ENCODE results near the gene FNDC3B. TPM values are rescaled to one million over a fixed set of nuclear protein-coding genes. Genes with fewer than 3 reads are reported as not detected.

Gene FNDC3B
- total and polyA plus RNA-seq, 10 donors, result 3.1 to 149 (median 103) TPM

- H3K4me3 ChIP-seq, result peak overlapping the region in 1 of 8 donors; percentile 24
- H3K36me3 ChIP-seq, result peaks cover 0 to 4% (median 0%) of the 10 kb centered on the region in 6 donors
- no peak for TF ChIP-seq POLR2AphosphoS5 (IDR thresholded peaks at IDR 0.05)
- TF ChIP-seq POLR2A (IDR thresholded peaks at IDR 0.05), result no peak
- TF ChIP-seq CTCF (IDR thresholded peaks at IDR 0.05 in 8 of 11, conservative IDR thresholded peaks at IDR 0.05 in 3 of 11), result no peak
- H3K4me1 ChIP-seq, result peaks cover 0 to 81% (median 34%) of the 10 kb centered on the region in 6 donors
- H3K9me3 ChIP-seq, result no peaks in the 10 kb centered on the region
- H3K27ac ChIP-seq, result peak overlapping the region in 7 of 8 donors; percentile 15 to 78 (median 65)
- intact Hi-C loops (cut with DNase I; ENCODE audit: low total_unique reads), result no loop called here
- DNase-seq, result no peak
- no peaks in the 10 kb centered on the region for H3K27me3 ChIP-seq (replicated peaks in 1 of 7)
- 47 to 100% (median 81%) methylated on average over 2 of the region's 2 CpGs for WGBS, 5 donors
These were observed 34.7 kb downstream of the FNDC3B start for GRCh38 chr3:172074032-172074431.

GRCh38 chr3:172074586-172074985 lies 35.2 kb downstream of the FNDC3B start:
- no peaks in the 10 kb centered on the region for H3K27me3 ChIP-seq (replicated peaks in 1 of 7)
- H3K4me1 ChIP-seq, result peaks cover 0 to 81% (median 31%) of the 10 kb centered on the region in 6 donors
- H3K4me3 ChIP-seq, result peak overlapping the region in 1 of 8 donors; percentile 24
- peak overlapping the region in 7 of 8 donors; percentile 1 to 78 (median 65) for H3K27ac ChIP-seq
- intact Hi-C loops (cut with DNase I; ENCODE audit: low total_unique reads), result no loop called here
- H3K36me3 ChIP-seq, result peaks cover 0 to 4% (median 0%) of the 10 kb centered on the region in 6 donors
- WGBS, 5 donors, result 21 to 47% (median 38%) methylated on average over 4 of the region's 4 CpGs
- no peak for TF ChIP-seq POLR2A (IDR thresholded peaks at IDR 0.05)
- TF ChIP-seq CTCF (IDR thresholded peaks at IDR 0.05 in 8 of 11, conservative IDR thresholded peaks at IDR 0.05 in 3 of 11), result no peak
- TF ChIP-seq POLR2AphosphoS5 (IDR thresholded peaks at IDR 0.05), result peak in 1 of 3 donors; percentile 36
- H3K9me3 ChIP-seq, result no peaks in the 10 kb centered on the region
- DNase-seq, result no peak

DNA sequence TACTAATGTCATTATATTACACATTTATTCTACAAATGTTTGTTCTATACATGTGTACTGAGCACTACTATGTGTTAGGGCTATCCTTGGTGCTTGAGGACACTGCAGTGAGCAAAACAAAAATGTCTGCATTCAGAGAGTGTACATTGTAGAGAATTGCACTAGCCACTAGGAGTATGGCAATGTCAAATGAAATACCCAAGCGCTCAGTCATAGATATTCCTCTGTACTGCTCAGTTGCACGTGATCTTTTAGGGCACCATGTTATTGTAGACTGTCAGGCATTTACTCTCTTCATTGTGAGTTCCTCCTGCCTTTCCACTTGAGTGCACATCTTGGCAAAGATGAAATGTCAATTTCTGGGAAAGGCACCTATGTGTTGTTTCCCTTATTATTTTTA lies 36.8 kb downstream of the FNDC3B start:
- DNase-seq, result no peak
- no peak overlapping the region for H3K4me3 ChIP-seq
- 90 to 99% (median 95%) methylated on average over 2 of the region's 2 CpGs for WGBS, 5 donors
- no peaks in the 10 kb centered on the region for H3K9me3 ChIP-seq
- TF ChIP-seq POLR2A (IDR thresholded peaks at IDR 0.05) (no peak), CTCF (IDR thresholded peaks at IDR 0.05 in 8 of 11, conservative IDR thresholded peaks at IDR 0.05 in 3 of 11) (no peak), POLR2AphosphoS5 (IDR thresholded peaks at IDR 0.05) (no peak)
- intact Hi-C loops (cut with DNase I; ENCODE audit: low total_unique reads), result no loop called here
- H3K4me1 ChIP-seq, result peaks cover 0 to 69% (median 20%) of the 10 kb centered on the region in 6 donors
- peak overlapping the region in 2 of 8 donors; percentile 15 to 78 for H3K27ac ChIP-seq
- H3K36me3 ChIP-seq, result peaks cover 0 to 4% (median 0%) of the 10 kb centered on the region in 6 donors
- H3K27me3 ChIP-seq (replicated peaks in 1 of 7), result no peaks in the 10 kb centered on the region

DNA sequence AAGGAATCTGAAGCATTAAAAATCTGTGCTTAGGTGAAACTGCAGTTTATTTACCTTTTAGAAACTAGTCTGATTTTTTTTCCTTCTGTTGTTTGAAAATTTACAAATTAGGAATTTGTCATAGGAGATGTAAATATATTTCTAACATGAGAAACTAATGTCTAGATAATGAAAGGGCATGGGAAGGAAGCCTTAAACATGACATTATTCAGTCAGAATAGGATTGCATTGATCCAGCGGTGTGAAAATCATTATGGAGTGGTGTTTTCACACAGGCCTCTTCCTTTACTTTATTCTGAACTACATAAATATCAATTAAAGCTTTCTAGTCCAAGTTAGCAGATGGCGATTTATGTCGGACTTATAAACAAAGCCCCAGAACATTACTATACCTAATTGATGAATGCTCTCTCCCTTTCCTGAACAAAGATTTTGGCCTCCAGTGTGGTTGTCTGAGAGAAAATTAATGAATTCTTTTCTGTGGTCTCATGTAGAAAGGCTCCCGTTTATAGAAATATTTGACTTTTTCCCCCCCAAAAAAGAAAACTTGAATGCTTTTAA lies 37.9 kb downstream of the FNDC3B start:
- H3K36me3 ChIP-seq, result peaks cover 0 to 4% (median 0%) of the 10 kb centered on the region in 6 donors
- 89 to 97% (median 94%) methylated on average over 4 of the region's 4 CpGs for WGBS, 5 donors
- no peak for DNase-seq
- TF ChIP-seq POLR2A (IDR thresholded peaks at IDR 0.05) (no peak), CTCF (IDR thresholded peaks at IDR 0.05 in 8 of 11, conservative IDR thresholded peaks at IDR 0.05 in 3 of 11) (no peak), POLR2AphosphoS5 (IDR thresholded peaks at IDR 0.05) (no peak)
- no peaks in the 10 kb centered on the region for H3K9me3 ChIP-seq
- H3K4me3 ChIP-seq, result no peak overlapping the region
- intact Hi-C loops (cut with DNase I; ENCODE audit: low total_unique reads), result no loop called here
- H3K4me1 ChIP-seq, result peaks cover 0 to 62% (median 19%) of the 10 kb centered on the region in 6 donors
- H3K27ac ChIP-seq, result no peak overlapping the region
- H3K27me3 ChIP-seq (replicated peaks in 1 of 7), result no peaks in the 10 kb centered on the region
